ENCODE measurements around the gene FARP1. TPM values are rescaled to one million over a fixed set of nuclear protein-coding genes. Genes with fewer than 3 reads are reported as not detected.

The FARP1 gene
- total and polyA plus RNA-seq, 2 of the 8 experiments (the other 6 are each of a cell fraction or from before 2014, with no cell fraction given): 24.7 to 104 TPM

GRCh38 chr13:98232456-98232855 is 89.6 kb downstream of the FARP1 start:
- Histone ChIP-seq H3K27me3 (replicated peaks in 1 of 4; ENCODE audit: control insufficient read depth in 3 of 4, extremely low read depth in 1 of 4, insufficient read depth in 3 of 4, low read length in 3 of 4) (no peaks in the 10 kb centered on the region), H3K27ac (ENCODE audit: low read depth, low read length) (no peak overlapping the region), H2BK15ac (ENCODE audit: low read length) (no peak overlapping the region), H3K36me3 (ENCODE audit: control insufficient read depth in 2 of 4, insufficient read depth in 4 of 4, low read length in 3 of 4) (peaks cover 0 to 7% (median 2%) of the 10 kb centered on the region in 4 experiments; a peak in 3 of 8 replicates), H2BK5ac (ENCODE audit: low read depth, low read length) (no peak overlapping the region), H2BK120ac (replicated peaks; ENCODE audit: low read depth, low read length) (no peak overlapping the region), H4K5ac (ENCODE audit: insufficient read length, low read depth, low read length) (no peak overlapping the region), H3K18ac (ENCODE audit: extremely low read depth, low read length) (no peak overlapping the region), H2AK5ac (ENCODE audit: low read depth, low read length) (no peak overlapping the region), H3K4me1 (replicated peaks in 1 of 4; ENCODE audit: control insufficient read depth in 3 of 4, insufficient read depth in 4 of 4, low read length in 3 of 4) (no peaks in the 10 kb centered on the region; a peak in 1 of 7 replicates), H4K8ac (ENCODE audit: extremely low read depth, insufficient read depth, low read length) (no peak overlapping the region), H2BK12ac (ENCODE audit: low read depth, low read length) (no peak overlapping the region), H3K9ac (replicated peaks in 1 of 4; ENCODE audit: extremely low read depth in 1 of 4, low read depth in 3 of 4, low read length in 3 of 4) (no peak overlapping the region), H2BK20ac (ENCODE audit: low read length) (no peak overlapping the region), H3K4me3 (ENCODE audit: extremely low read depth in 1 of 4, insufficient read depth in 2 of 4, low read depth in 3 of 4, low read length in 4 of 4) (no peak overlapping the region), H4K91ac (replicated peaks; ENCODE audit: insufficient read length, low read length) (no peak overlapping the region), H3K14ac (ENCODE audit: insufficient read length) (no peak overlapping the region), H4K20me1 (replicated peaks in 1 of 2; ENCODE audit: control insufficient read depth in 1 of 2, insufficient read depth in 2 of 2, low read length in 2 of 2) (peaks cover 0 to 2% of the 10 kb centered on the region in 2 experiments), H2AFZ (ENCODE audit: low read length) (no peak overlapping the region), H3K79me1 (ENCODE audit: low read depth, low read length) (peaks cover 4% of the 10 kb centered on the region; the same call in 1 of the 2 replicates), H3K56ac (replicated peaks; ENCODE audit: insufficient read length, low read depth, low read length) (no peak overlapping the region), H3K4me2 (ENCODE audit: insufficient read depth in 1 of 2, low read depth in 2 of 2, low read length in 2 of 2) (no peak overlapping the region), H3K79me2 (ENCODE audit: control insufficient read depth in 1 of 2, insufficient read depth in 2 of 2, low read length in 2 of 2) (peaks cover 0 to 18% of the 10 kb centered on the region in 2 experiments; a peak in 2 of 4 replicates), H3K4ac (replicated peaks; ENCODE audit: insufficient read length, low read depth, low read length) (no peak overlapping the region), H3K23me2 (ENCODE audit: low read depth, low read length) (no peaks in the 10 kb centered on the region), H3K9me3 (ENCODE audit: insufficient read depth in 2 of 2, low read depth in 1 of 2, low read length in 1 of 2) (peaks cover 3 to 5% of the 10 kb centered on the region in 2 experiments; a peak in 2 of 4 replicates), H3K23ac (ENCODE audit: insufficient read length) (no peak overlapping the region)
- FAIRE-seq (no peak), DNase-seq (ENCODE audit: low read depth in 1 of 2, low spot score in 2 of 2) (no peak)
- TF ChIP-seq SIRT6 (IDR thresholded peaks at IDR 0.05; ENCODE audit: low read length) (no peak), YY1 (IDR thresholded peaks at IDR 0.05; ENCODE audit: low read depth, low read length) (no peak), NANOG (IDR thresholded peaks at IDR 0.05; ENCODE audit: insufficient read depth, low read depth, low read length, poor library complexity, severe bottlenecking) (no peak), NRF1 (IDR thresholded peaks at IDR 0.05; ENCODE audit: low read depth, low read length) (no peak), SP2 (IDR thresholded peaks at IDR 0.05; ENCODE audit: low read length) (no peak), SRF (IDR thresholded peaks at IDR 0.05; ENCODE audit: low read depth, low read length) (no peak), SIX5 (IDR thresholded peaks at IDR 0.05; ENCODE audit: low read depth, low read length) (no peak), SP4 (IDR thresholded peaks at IDR 0.05; ENCODE audit: low read length) (no peak), SUZ12 (IDR thresholded peaks at IDR 0.05; ENCODE audit: low read length) (no peak)
- WGBS, 2 experiments (ENCODE audit: extremely low coverage in 1 of 2, insufficient coverage in 1 of 2, insufficient read length in 1 of 2, insufficient replicate concordance in 2 of 2, low coverage in 1 of 2, low lambda C conversion rate in 2 of 2, missing lambda C conversion rate in 1 of 2): 89% methylated on average over 4 of the region's 4 CpGs; no CpG with 5 or more reads in 1 of the 2 experiments
- ChIA-PET CTCF (ENCODE audit: partially characterized antibody) (no interaction called here), POLR2A (ENCODE audit: partially characterized antibody) (interaction anchor here (1.0 kb wide), 1 partner anchor 14 kb away, joined by 3 read pairs; no protein-coding TSS in a partner anchor)

Measured in H1 (cell line).